DMS153 treated with DMSO at 0.1 percent for 48 hours (cell line): ENCODE measurements around the gene AARS2.
A peak's percentile ranks its signal among the peaks of the same experiment; 100 is the strongest.

ENCODE experiments used
- DNase-seq: peaks from one replicate; lab custom pipeline; 2025; ENCODE audit not compliant: unreplicated experiment; lab: John Stamatoyannopoulos, UW

The AARS2 gene

GRCh38 chr6:44263354-44264100 lies 49.6 kb downstream of the AARS2 start:
- no peak for DNase-seq

- no peak for DNase-seq
These were observed 50.4 kb downstream of the AARS2 start for GRCh38 chr6:44262467-44263353.

DNA sequence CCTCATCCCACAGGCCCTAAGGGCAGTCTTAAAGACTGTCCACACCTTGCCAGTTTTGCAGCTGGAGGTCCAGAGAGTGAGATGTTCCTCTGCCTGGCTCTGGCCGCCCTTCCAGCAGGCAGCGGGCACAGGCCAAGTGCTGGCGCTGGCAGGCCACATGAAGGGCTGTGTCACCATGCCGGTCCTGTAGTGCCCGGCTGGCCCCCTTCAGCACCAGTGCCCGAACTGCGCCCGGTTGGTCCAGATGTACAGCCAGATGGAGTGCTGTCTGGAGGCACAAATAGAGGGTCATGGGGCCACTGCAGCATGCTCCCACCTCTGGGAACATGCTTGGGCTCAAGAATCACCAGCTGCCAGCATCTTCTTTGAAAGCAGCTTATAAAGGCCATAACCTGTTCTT lies 51.6 kb downstream of the AARS2 start:
- no peak for DNase-seq

- DNase-seq, result no peak
These were observed 52.5 kb downstream of the AARS2 start for GRCh38 chr6:44260451-44261297.

- DNase-seq, result no peak
These were observed 53.1 kb downstream of the AARS2 start for GRCh38 chr6:44260011-44260410.

- no peak for DNase-seq
These were observed 54.2 kb downstream of the AARS2 start for GRCh38 chr6:44258921-44259320.

DNA sequence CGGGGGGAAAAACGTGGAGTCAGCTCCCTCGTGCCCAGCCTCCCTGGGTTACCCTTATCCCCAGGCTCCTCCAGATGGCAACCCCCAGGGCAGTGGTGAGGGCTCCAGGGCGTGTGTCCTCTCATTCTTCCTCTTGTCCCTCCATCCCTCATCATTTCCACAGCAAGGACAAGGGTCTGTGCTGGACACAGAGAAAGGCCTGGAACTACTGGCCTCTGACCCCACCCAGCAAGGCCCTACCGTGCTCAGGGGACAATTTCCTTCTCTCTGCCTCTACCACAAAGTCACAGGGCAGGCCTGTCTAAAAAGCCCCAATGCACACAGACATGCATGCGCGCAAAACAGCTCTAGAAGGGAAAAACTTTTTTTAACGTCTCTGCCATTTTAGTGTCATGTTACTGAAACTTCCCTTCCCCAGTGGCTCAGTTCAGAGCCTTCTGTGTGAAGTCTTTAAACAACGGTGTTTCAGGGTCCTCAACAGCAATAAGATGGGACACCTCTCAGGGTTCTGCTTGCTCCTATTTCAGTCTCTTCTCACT lies 54.8 kb downstream of the AARS2 start:
- DNase-seq, result no peak

DNA sequence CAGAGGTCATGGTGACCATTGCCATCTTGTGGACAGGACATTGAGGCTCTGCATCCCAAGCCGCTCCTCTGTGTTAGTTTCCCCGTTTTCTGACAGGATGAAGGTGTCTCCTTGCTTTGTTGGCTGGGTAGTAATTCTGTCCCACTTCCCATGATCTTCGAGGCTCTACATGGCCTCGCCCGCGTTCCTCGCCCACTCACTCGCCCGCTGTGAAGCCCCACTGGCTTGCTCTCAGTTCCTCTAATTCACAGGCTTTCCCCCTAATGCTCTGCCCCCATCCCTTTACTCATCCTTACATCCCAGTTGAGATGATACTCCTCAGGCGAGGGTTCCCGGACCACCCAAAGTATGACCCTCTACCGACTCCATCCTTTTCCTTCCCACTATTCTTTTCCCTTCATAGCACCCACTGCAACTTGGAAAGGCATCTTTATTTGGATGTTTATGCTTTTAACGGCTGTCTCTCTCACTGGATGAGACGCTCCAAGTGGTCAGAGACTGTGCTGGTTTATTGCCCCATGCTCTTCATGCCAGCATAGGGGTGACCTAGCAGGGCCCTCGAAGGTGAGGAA lies 55.3 kb downstream of the AARS2 start:
- no peak for DNase-seq

- peak; percentile 40 for DNase-seq
These were observed 56.0 kb downstream of the AARS2 start, which contains the start of gene SLC35B2 for GRCh38 chr6:44257025-44257752. TSS of gene SLC35B2 (minus strand) at chr6:44257528. CDS start at chr6:44257410, 118 bp downstream.

DNA sequence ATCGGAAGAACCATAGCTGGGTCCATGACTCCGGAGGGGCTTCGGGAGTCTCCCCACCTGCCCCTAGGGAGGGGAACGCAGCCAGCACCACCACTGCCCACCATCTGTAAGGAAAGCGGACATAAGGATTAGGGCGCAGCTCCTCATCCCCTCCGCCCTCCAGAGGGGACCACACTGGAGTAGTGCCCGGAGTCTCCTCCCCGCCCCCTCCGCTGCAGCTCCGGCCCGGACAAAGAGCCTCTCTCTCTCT lies 56.4 kb downstream of the AARS2 start:
- DNase-seq, result no peak

DNA sequence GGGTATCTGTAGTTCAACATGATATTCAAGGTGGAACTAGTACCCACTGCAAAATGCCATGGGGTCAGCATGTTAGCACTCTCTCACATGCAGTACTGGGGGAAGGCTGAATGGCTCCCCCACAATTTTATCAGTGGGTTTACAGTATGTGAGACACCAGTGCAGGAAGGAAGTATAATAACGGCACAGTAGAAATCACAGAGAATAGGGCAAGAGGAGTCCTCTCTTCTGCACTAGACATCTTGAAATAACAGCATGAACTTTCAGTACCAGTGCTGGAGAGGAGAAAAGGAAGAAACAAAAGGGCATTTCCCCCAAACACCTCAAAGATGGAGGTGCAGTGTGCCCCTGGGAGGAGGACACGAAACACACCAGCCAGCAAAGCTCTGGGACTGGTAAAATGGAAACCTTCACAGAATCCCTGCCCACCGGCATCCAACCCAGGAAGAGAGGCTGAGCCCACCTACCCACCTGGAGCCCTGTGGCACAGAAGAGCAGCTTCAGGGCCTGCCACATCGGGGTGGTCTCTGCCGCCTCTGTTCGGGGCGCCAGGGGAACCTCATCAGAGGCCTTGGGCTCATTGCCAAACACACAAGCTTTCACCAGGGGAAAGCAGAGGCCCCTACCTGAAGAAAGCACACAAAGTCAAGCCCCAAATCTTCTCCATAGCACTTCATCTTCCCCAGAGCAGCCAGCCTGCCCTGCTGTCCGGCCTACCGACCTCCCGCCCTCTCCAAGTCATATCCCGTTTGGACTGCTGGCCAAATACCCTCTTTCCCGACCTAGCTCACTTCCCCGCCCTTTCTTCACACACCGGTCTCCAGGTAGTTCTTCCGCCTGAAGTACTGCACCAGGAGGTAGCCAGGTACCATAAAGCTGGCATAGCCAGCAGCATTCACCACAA lies 57.0 kb downstream of the AARS2 start:
- no peak for DNase-seq

DNA sequence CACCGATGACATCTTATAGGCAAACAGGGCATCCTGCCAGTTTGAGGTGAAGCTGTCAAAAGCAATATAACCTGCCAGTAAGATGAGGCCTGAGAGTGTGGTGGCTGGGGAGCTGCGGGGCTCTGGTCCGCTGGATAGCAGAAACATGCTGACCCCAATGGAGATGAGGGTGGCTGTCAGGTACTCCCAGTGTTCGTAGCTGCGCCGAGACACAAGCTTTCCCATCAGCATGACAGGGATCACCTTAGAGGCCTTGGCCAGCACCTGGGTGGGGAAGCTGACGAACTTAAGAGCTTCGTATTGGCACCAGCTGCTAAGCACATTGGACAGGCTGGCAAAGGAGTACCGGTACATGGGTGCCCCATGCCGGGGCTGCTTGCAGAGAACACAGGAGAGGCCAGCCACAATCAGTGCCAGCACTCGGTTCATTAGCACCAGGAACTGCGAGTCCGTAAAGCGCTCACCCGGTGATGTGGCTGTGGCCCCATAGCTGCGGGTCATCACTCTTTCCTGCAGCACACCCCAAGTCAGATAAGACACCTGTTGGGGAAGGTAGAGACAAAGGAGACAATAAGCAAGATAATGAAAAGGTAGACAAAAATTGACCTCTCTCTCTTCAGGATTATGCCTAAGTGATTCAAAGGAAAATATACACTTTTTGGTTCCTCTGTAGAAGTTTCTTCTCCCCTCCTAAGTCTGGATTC lies 57.9 kb downstream of the AARS2 start:
- no peak for DNase-seq

GRCh38 chr6:44254191-44255104 lies 58.7 kb downstream of the AARS2 start:
- DNase-seq, result no peak

DNA sequence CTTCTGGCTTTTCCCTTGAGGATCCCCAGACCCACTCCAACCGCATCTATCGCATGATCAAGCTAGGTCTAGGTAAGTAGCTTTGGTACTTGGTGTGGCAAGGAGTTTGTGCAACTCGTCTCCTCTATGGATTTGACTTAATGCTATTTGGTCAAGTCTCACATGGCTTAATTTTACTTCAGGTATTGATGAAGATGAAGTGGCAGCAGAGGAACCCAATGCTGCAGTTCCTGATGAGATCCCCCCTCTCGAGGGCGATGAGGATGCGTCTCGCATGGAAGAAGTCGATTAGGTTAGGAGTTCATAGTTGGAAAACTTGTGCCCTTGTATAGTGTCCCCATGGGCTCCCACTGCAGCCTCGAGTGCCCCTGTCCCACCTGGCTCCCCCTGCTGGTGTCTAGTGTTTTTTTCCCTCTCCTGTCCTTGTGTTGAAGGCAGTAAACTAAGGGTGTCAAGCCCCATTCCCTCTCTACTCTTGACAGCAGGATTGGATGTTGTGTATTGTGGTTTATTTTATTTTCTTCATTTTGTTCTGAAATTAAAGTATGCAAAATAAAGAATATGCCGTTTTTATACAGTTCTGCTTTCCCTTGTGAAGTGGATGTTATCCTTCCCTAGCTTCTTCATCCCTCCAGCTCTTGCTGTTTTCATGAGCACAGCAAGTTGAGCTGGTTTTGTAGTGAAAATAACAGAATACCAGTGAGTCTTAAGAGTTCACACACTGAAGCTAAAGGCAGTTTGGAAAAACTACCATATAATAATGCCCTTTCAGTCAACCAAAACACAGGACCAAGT lies 59.6 kb downstream of the AARS2 start:
- DNase-seq, result no peak

- DNase-seq, result no peak
These were observed 61.3 kb downstream of the AARS2 start for GRCh38 chr6:44251576-44252524.

DNA sequence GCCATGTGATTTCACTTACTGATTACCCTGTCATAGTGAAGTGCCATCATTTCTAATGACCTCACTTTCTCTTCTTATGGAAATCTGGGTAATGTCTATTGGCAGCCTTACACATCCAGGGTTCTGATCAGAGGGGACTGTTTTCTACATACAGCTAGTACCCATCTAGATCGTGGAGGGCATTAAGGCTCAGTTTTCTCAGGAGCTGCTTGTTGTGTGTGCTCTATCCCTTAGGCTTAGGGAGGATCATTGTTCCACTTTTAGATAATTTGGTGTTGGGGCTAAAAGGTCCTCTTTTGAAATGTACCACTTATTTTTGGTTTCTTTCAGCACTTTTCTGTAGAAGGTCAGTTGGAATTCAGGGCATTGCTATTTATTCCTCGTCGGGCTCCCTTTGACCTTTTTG lies 62.4 kb downstream of the AARS2 start:
- no peak for DNase-seq
